Heart left ventricle (tissue), 16 donors: ENCODE results near the gene DSE. TPM values are rescaled to one million over a fixed set of nuclear protein-coding genes. Genes with fewer than 3 reads are reported as not detected.
A peak's percentile ranks its signal among the peaks of the same experiment; 100 is the strongest.

ENCODE experiments used
- ATAC-seq, 4 donors: fragments of 200-7000 bp; cut with Tn5 transposase; one replicate each; pipeline ENCODE4 v1.9.1; 2020 to 2022; ENCODE audit warnings: moderate library complexity in 4 of 4, mild to moderate bottlenecking in 3 of 4, moderate number of reproducible peaks in 1 of 4
- DNase-seq, 5 donors: peaks; one replicate each; pipeline ENCODE4 v3.0.0-alpha.2; 2020
- H3K27ac ChIP-seq, 12 donors: fragments of 200-600 bp; sonication (generic) in 4 of 12; one replicate each; pipeline versions ENCODE4 v1.5.0 to v1.8.0; 2016 to 2022; ENCODE audit warnings: mild to moderate bottlenecking in 2 of 12
- H3K27me3 ChIP-seq, 9 donors: fragments of 200-600 bp; sonication (generic) in 2 of 9; one replicate each; pipeline versions ENCODE4 v1.5.1 to v1.8.0; 2016 to 2022; ENCODE audit warnings: mild to moderate bottlenecking in 3 of 9
- H3K36me3 ChIP-seq, 9 donors: fragments of 200-600 bp; sonication (generic) in 2 of 9; one replicate each; pipeline versions ENCODE4 v1.5.0 to v1.8.0; 2018 to 2022; ENCODE audit warnings: mild to moderate bottlenecking in 2 of 9
- H3K4me1 ChIP-seq, 12 donors: fragments of 200-600 bp; sonication (generic) in 4 of 12; one replicate each; pipeline versions ENCODE4 v1.5.0 to v1.8.0; 2016 to 2022; ENCODE audit warnings: mild to moderate bottlenecking in 3 of 12
- H3K4me3 ChIP-seq, 12 donors: fragments of 200-600 bp; sonication (generic) in 4 of 12; one replicate each; pipeline versions ENCODE4 v1.5.0 to v1.8.0; 2017 to 2022; ENCODE audit warnings: mild to moderate bottlenecking in 9 of 12, moderate library complexity in 4 of 12
- H3K9me3 ChIP-seq, 12 donors: fragments of 200-600 bp; sonication (generic) in 4 of 12; one replicate each; pipeline versions ENCODE4 v1.5.0 to v1.8.0; 2016 to 2022; ENCODE audit warnings: mild to moderate bottlenecking in 1 of 12
- CTCF ChIP-seq, 12 donors: fragments of 200-600 bp; sonication (generic) in 4 of 12; IDR thresholded peaks; one replicate each; pipeline versions ENCODE4 v1.5.0 to v1.8.0; 2018 to 2022; ENCODE audit warnings: antibody characterized with exemption in 12 of 12, mild to moderate bottlenecking in 5 of 12
- POLR2A ChIP-seq, 2 donors: fragments of 450-650 bp; IDR thresholded peaks; one replicate each; pipeline ENCODE4 v1.6.1; 2017; ENCODE audit warnings: antibody characterized with exemption in 2 of 2, mild to moderate bottlenecking in 2 of 2, moderate library complexity in 2 of 2
- WGBS, 4 donors: extraction: QIAGEN DNeasy Blood & Tissue Kit in 2 of 4; methylation state at CpG; one replicate each; pipeline versions ENCODE4 v1.1.5 to v1.1.7; 2013 to 2018; 5-methylcytosine and 5-hydroxymethylcytosine counted together
- intact Hi-C, 10 donors: fragments of 100-400 bp; cut with DNase I; formaldehyde crosslinking; loops; one replicate each; pipeline versions ENCODE4 v1.11.1 to v1.14.2; 2022
- polyA plus RNA-seq, 2 donors: library from polyadenylated mRNA; stranded (reverse); fragments of 200-250 nt; gene quantifications; one replicate each; pipeline ENCODE4 v1.2.3, GENCODE V29; 2013
- total RNA-seq, 9 donors: library from RNA; depleted of rRNA in 2 of 9; stranded (reverse); fragments of >200 nt in 2 of 9; fragmentation: NEBNext Ultra II Directional in 3 of 9; extraction: Animal tissue kit (Norgen Biotek cat#: 25700) in 3 of 9; gene quantifications; one replicate each; pipeline versions ENCODE4 v1.1.0 to v1.2.4, GENCODE V29; 2016 to 2023
- donor health status: ischemic (EF 13 %, LVEDD 7.1; RV severe dilation, severe dysfunction).
- donor health status: healthy with polysubstance abuse.
- donor health status: DM: no; HTN: yes; CAD: no.
- donor health status: DM: no; HTN: no; CAD: no.
- donor health status: ischemic (EF 25% LVEDD 6.9; RV normal size, moderate dysfunction).
- donor health status: ischemic (EF 25% LVEDD 5.7; RV mildly dilated, moderate dysfunction).
- donor health status: healthy.
- donor health status: DM: yes; HTN: yes; CAD: no.
- donor health status: ischemic (EF 35%, LVEDD 5.7; RV mildly dilated, moderate dysfunction).
- donor health status: nonischemic (EF 11% LVEDD 7.7; RV severe dilation, severe dysfunction).
- donor health status: DM: yes; HTN: yes; CAD: no.
- donor health status: PGD.
- donor health status: ischemic (EF 29% LVEDD 5.4; RV normal size, mild dysfunction).
- donor health status: nonischemic (EF 23%, LVEDD 6.1; RV moderate dilation, normal function).

DSE gene
- total and polyA plus RNA-seq, 11 donors: 3.2 to 37.3 (median 11.1) TPM

- peak in 3 of 4 donors; percentile 61 to 69 (median 64) for ATAC-seq
- TF ChIP-seq POLR2A (IDR thresholded peaks at IDR 0.05): no peak
- no peak for TF ChIP-seq CTCF (IDR thresholded peaks at IDR 0.05)
Observed at GRCh38 chr6:116412270-116412669, 41.5 kb downstream of the DSE start.

GRCh38 chr6:116413357-116413756 lies 42.6 kb downstream of the DSE start:
- Histone ChIP-seq H3K36me3 (no peaks in the 10 kb centered on the region), H3K27me3 (no peaks in the 10 kb centered on the region), H3K9me3 (no peaks in the 10 kb centered on the region), H3K27ac (no peak overlapping the region), H3K4me1 (peaks cover 0 to 44% (median 27%) of the 10 kb centered on the region in 12 donors), H3K4me3 (no peak overlapping the region)
- 90 to 94% (median 93%) methylated on average over 1 of the region's 1 CpG for WGBS, 4 donors
- no peak for DNase-seq
- intact Hi-C loops: loop anchor here in 1 of 10 donors (10.0 kb wide), 1 partner anchor 129 kb away; no protein-coding TSS in a partner anchor
- ATAC-seq: no peak
- TF ChIP-seq POLR2A (IDR thresholded peaks at IDR 0.05) (no peak), CTCF (IDR thresholded peaks at IDR 0.05) (no peak)

More at GRCh38 chr6:116412270-116412669, 41.5 kb downstream of the DSE start:
- Histone ChIP-seq H3K9me3 (no peaks in the 10 kb centered on the region), H3K4me3 (no peak overlapping the region), H3K27me3 (no peaks in the 10 kb centered on the region), H3K4me1 (peaks cover 0 to 50% (median 28%) of the 10 kb centered on the region in 12 donors), H3K36me3 (no peaks in the 10 kb centered on the region), H3K27ac (peak overlapping the region in 5 of 12 donors; percentile 3 to 56 (median 7))
- DNase-seq: no peak
- intact Hi-C loops: loop anchor here in 1 of 10 donors (10.0 kb wide), 1 partner anchor 127 kb away; no protein-coding TSS in a partner anchor

- Histone ChIP-seq H3K36me3 (no peaks in the 10 kb centered on the region), H3K4me1 (peaks cover 0 to 27% (median 9%) of the 10 kb centered on the region in 12 donors), H3K4me3 (no peak overlapping the region), H3K27ac (no peak overlapping the region), H3K27me3 (no peaks in the 10 kb centered on the region), H3K9me3 (no peaks in the 10 kb centered on the region)
- WGBS, 4 donors: 82 to 85% (median 82%) methylated on average over 3 of the region's 3 CpGs
- no peak for ATAC-seq
- intact Hi-C loops: loop anchor here in 1 of 10 donors (10.0 kb wide), 1 partner anchor 133 kb away; no protein-coding TSS in a partner anchor
- TF ChIP-seq POLR2A (IDR thresholded peaks at IDR 0.05) (no peak), CTCF (IDR thresholded peaks at IDR 0.05) (no peak)
- DNase-seq: no peak
Observed at GRCh38 chr6:116417661-116418060, 46.9 kb downstream of the DSE start.

GRCh38 chr6:116419069-116419786 lies 48.5 kb downstream of the DSE start:
- H3K4me1 ChIP-seq: peaks cover 0 to 28% (median 9%) of the 10 kb centered on the region in 12 donors
- H3K4me3 ChIP-seq: no peak overlapping the region
- H3K27me3 ChIP-seq: no peaks in the 10 kb centered on the region
- no peak for DNase-seq
- TF ChIP-seq POLR2A (IDR thresholded peaks at IDR 0.05) (no peak), CTCF (IDR thresholded peaks at IDR 0.05) (no peak)
- H3K27ac ChIP-seq: peak overlapping the region in 1 of 12 donors; percentile 12
- 56 to 77% (median 58%) methylated on average over 2 of the region's 2 CpGs for WGBS, 4 donors
- peak in 3 of 4 donors; percentile 26 to 34 (median 34) for ATAC-seq
- no peaks in the 10 kb centered on the region for H3K9me3 ChIP-seq
- intact Hi-C loops: loop anchor here in 1 of 10 donors (10.0 kb wide), 1 partner anchor 134 kb away; no protein-coding TSS in a partner anchor
- H3K36me3 ChIP-seq: no peaks in the 10 kb centered on the region
